Endothelial cell of umbilical vein (primary cell): Measurements from ENCODE around the gene SLC49A3.

ENCODE experiments used
- EZH2 ChIP-seq: IDR thresholded peaks from 2 replicates; pipeline ENCODE4 v1.6.1; 2012; ENCODE audit warnings: borderline replicate concordance, low read depth, mild to moderate bottlenecking, moderate library complexity, low read length, inconsistent platforms; ENCODE audit not compliant: severe bottlenecking
- POLR2A ChIP-seq: IDR thresholded peaks from 2 replicates; pipeline ENCODE4 v1.6.1; 2012; ENCODE audit warnings: low read depth, mild to moderate bottlenecking, control low read depth, low read length
- POLR2AphosphoS5 ChIP-seq: IDR thresholded peaks from 2 replicates; pipeline ENCODE4 v1.6.1; 2012; ENCODE audit warnings: low read depth, mild to moderate bottlenecking, control low read depth, low read length, moderate library complexity; ENCODE audit not compliant: insufficient read depth
- TF ChIP-seq, protein P1 (sequence below), 2 donors: IDR thresholded peaks; 1 replicate in 1 of 2; 2 replicates in 1 of 2; pipeline ENCODE4 v1.5.1; 2011; ENCODE audit warnings: low read length in 2 of 2, mild to moderate bottlenecking in 2 of 2, moderate library complexity in 2 of 2, control low read depth in 1 of 2, inconsistent platforms in 1 of 2, low read depth in 1 of 2; ENCODE audit not compliant: insufficient read depth in 1 of 2; ENCODE audit errors: extremely low read depth in 1 of 2

DNA sequence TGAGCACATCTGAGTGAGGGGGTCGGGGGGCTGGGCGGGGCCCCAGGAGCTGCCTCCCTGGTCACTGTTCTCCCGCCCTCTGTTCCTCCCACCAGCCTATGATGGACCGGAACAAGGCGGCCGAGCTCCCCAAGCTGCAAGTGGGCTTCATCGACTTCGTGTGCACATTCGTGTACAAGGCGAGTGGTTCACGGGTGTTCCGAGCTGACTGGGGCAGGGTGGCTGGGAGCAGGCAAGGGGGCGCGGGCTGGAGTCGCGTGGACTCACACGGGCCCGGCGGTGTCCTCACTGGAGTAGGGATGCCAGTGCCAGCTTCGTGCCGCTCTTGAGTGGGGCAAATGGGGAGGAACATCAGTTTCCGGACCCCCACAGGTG is 22.5 kb downstream of the SLC49A3 start:
- TF ChIP-seq, protein P1, sequence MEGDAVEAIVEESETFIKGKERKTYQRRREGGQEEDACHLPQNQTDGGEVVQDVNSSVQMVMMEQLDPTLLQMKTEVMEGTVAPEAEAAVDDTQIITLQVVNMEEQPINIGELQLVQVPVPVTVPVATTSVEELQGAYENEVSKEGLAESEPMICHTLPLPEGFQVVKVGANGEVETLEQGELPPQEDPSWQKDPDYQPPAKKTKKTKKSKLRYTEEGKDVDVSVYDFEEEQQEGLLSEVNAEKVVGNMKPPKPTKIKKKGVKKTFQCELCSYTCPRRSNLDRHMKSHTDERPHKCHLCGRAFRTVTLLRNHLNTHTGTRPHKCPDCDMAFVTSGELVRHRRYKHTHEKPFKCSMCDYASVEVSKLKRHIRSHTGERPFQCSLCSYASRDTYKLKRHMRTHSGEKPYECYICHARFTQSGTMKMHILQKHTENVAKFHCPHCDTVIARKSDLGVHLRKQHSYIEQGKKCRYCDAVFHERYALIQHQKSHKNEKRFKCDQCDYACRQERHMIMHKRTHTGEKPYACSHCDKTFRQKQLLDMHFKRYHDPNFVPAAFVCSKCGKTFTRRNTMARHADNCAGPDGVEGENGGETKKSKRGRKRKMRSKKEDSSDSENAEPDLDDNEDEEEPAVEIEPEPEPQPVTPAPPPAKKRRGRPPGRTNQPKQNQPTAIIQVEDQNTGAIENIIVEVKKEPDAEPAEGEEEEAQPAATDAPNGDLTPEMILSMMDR (IDR thresholded peaks at IDR 0.05; ENCODE audit: extremely low read depth in 1 of 2, insufficient read depth in 1 of 2, low read depth in 1 of 2, low read length in 2 of 2): no peak
- TF ChIP-seq POLR2A (no peak), POLR2AphosphoS5 (no peak), EZH2 (no peak)
